DMS114 treated with DMSO at 0.1 percent for 48 hours (cell line): ENCODE data around the gene RNU6-9.
"Not testable (repeated sequence)": the region's sequence is repeated elsewhere in the genome, so short reads cannot be mapped to it uniquely, and the experiment has no call there.

Source experiments
- DNase-seq: peaks from one replicate; lab custom pipeline; 2025; ENCODE audit not compliant: unreplicated experiment; lab: John Stamatoyannopoulos, UW

The RNU6-9 gene

DNA sequence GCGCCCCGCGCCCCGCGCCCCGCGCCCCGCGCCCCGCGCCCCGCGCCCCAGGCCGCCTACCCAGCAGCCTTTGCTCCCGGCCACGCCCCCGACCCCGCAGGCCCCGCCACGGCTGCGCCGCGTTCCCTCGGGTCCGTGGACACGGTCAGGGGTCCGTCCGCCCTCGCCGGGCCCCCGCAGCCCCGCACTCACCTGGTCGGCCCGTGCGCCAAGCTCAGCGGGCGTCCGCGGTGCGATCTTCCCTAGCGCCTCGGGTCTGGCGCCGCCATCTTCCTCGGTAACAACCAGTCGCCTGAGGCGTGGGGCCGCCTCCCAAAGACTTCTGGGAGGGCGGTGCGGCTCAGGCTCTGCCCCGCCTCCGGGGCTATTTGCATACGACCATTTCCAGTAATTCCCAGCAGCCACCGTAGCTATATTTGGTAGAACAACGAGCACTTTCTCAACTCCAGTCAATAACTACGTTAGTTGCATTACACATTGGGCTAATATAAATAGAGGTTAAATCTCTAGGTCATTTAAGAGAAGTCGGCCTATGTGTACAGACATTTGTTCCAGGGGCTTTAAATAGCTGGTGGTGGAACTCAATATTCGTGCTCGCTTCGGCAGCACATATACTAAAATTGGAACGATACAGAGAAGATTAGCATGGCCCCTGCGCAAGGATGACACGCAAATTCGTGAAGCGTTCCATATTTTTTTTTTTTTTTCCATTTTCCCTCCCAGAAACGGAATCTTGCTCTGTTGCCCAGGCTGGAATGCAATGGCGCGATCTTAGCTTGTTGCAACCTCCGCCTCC is at the start of gene RNU6-9, which contains the start of gene MED16:
Gene RNU6-9 (plus strand): TSS at position 591 of the 796 bp plus-strand sequence.
Gene MED16 (minus strand): TSS at position 294 of the 796 bp plus-strand sequence. CDS start 2,056 bp downstream, outside the sequence.
- DNase-seq: peak; percentile 72

GRCh38 chr19:843836-844545 is 49.3 kb upstream of the RNU6-9 start:
- no peak for DNase-seq

DNA sequence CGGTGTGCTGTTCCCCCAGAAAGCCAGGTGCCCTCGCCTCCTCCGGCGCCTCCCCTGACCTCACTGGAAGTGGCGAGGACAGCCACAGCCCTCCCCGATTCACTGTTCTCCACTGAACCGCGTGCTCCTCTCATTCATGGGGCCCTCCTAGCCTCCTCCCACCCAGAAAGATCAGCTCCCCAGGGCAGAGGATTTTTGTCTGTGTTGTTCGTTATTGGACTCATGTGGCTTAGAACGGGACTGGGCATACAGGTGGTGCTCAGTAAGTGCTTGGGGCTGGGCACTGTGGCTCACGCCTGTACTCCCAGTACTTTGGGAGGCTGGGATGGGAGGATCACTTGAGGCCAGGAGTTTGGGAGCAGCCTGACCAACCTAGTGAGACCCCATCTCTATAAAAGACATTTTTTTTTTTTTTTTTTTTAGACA is 48.7 kb upstream of the RNU6-9 start:
- DNase-seq: no peak

- no peak for DNase-seq
These were observed 47.4 kb upstream of the RNU6-9 start for GRCh38 chr19:845707-846521.

DNA sequence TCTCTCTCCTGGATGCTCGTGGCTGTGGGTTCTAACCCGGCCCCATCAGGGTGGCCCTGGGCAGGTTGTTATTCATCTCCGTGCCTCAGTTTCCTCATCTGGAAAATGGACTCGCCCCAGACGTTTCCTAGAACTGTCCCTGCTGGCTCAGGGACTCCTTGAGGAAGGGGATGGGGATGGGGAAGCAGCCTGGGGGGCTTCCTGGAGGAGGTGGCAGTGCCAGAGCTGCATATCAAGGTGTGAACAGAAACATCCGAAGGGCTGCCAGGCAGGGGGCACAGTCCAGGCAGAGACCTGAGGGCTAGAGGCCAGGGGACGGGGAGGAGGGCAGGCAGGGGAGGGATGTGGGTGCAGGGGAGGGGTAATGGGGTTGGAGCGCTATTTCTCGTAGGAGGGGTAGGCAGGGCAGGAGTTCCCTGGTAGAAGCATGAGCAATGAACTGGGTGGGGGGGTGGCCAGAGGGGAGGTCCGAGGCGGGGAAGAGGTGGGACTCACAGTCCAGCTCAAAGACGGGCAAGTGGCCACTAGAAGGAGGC is 44.8 kb upstream of the RNU6-9 start:
- DNase-seq: no peak

- DNase-seq: not testable (repeated sequence)
These were observed 44.1 kb upstream of the RNU6-9 start for GRCh38 chr19:849195-849594.

GRCh38 chr19:850221-850978 is 42.9 kb upstream of the RNU6-9 start:
- DNase-seq: no peak

- DNase-seq: no peak
These were observed 42.3 kb upstream of the RNU6-9 start for GRCh38 chr19:850979-851335.

DNA sequence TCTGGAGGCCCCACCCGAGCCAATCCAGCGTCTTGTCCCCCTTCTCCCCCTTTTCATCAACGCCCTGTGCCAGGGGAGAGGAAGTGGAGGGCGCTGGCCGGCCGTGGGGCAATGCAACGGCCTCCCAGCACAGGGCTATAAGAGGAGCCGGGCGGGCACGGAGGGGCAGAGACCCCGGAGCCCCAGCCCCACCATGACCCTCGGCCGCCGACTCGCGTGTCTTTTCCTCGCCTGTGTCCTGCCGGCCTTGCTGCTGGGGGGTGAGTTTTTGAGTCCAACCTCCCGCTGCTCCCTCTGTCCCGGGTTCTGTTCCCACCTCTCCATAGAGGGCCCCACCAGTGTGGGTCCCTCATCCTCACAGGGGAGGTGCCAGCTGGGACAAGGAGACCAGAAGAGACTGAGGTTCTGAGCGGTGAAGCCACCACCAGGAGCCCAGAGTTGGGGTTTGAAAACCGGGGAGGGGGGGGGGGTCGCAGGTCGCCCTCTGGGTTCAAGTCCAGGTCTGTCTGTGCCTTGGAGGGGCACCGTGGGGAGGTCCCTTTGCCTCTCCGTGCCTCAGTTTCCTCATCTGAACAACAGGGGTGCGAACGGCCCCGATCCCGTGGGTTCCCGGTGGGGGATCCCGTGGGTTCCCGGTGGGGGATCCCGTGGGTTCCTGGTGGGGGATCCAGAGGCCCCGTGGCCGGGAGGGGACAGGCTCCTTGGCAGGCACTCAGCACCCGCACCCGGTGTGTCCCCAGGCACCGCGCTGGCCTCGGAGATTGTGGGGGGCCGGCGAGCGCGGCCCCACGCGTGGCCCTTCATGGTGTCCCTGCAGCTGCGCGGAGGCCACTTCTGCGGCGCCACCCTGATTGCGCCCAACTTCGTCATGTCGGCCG is 40.9 kb upstream of the RNU6-9 start, which contains the start of gene ELANE:
Gene ELANE (plus strand): TSS at position 168 of the 878 bp plus-strand sequence. CDS start 26 bp downstream, at position 194.
- no peak for DNase-seq

DNA sequence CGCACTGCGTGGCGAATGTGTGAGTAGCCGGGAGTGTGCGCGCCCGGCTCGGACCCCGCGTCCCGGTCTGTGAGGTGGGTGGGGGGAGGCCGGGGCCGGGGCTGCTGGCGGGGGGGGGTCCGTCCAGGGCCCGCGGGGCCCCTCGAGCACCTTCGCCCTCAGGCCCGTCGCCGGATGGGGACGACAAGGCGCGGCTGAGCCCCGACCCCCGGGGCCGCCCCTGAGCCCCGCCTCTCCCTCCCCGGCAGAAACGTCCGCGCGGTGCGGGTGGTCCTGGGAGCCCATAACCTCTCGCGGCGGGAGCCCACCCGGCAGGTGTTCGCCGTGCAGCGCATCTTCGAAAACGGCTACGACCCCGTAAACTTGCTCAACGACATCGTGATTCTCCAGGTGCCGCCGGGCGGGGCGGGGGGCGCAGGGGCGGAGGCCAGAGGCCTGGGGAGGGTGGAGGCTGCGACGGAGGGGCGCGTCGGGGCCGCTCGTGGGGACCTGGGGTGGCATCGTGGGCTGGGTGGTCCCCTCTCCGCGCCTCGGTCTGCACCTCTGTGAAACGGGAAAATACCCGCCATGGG is 40.2 kb upstream of the RNU6-9 start:
- no peak for DNase-seq

GRCh38 chr19:853614-854220 is 39.6 kb upstream of the RNU6-9 start:
- not testable (repeated sequence) for DNase-seq

GRCh38 chr19:854549-854948 is 38.7 kb upstream of the RNU6-9 start:
- DNase-seq: no peak

GRCh38 chr19:855142-855541 is 38.1 kb upstream of the RNU6-9 start:
- DNase-seq: no peak

DNA sequence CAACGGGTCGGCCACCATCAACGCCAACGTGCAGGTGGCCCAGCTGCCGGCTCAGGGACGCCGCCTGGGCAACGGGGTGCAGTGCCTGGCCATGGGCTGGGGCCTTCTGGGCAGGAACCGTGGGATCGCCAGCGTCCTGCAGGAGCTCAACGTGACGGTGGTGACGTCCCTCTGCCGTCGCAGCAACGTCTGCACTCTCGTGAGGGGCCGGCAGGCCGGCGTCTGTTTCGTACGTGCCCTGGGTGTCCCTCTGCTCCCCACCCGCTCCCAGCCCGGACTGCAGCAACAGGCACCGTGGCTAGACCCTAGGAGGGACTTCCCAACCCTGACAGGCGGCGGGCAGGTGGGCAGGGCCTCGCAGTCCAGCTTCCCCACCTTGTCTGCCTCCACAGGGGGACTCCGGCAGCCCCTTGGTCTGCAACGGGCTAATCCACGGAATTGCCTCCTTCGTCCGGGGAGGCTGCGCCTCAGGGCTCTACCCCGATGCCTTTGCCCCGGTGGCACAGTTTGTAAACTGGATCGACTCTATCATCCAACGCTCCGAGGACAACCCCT is 37.6 kb upstream of the RNU6-9 start:
- DNase-seq: no peak

DNA sequence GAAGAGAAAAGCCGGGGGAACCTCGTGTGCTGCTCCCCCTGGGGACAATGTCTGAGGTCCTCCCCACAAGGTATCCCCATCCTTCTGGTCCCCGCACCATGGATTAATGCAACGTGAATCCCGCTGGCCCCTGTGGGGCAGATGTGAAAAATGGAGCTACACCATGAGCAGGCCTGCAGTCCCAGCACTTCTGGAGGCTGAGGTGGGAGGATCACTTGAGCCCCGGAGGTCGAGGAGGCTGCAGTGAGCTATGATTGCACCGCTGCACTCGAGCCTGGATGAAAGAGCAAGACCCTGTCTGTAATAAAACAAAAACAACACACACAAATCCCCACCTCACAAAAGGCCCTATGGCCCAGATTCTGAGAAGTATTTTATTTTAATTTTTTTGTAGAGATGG is 35.0 kb upstream of the RNU6-9 start:
- DNase-seq: no peak

- no peak for DNase-seq
These were observed 34.1 kb upstream of the RNU6-9 start, which contains the start of gene CFD for GRCh38 chr19:858868-859843. TSS of gene CFD (plus strand) at chr19:859664. CDS start at chr19:859690, 26 bp downstream.
